ENCODE data around the gene BCAS3.
"Not testable (repeated sequence)": the region's sequence is repeated elsewhere in the genome, so short reads cannot be mapped to it uniquely, and the experiment has no call there.

Gene BCAS3

GRCh38 chr17:61002316-61002736 lies 324.7 kb downstream of the BCAS3 start:
- peak; percentile 10 for DNase-seq (ENCODE audit: low spot score)

GRCh38 chr17:61005358-61005757 lies 327.7 kb downstream of the BCAS3 start:
- no peak for DNase-seq (ENCODE audit: low spot score)

DNA sequence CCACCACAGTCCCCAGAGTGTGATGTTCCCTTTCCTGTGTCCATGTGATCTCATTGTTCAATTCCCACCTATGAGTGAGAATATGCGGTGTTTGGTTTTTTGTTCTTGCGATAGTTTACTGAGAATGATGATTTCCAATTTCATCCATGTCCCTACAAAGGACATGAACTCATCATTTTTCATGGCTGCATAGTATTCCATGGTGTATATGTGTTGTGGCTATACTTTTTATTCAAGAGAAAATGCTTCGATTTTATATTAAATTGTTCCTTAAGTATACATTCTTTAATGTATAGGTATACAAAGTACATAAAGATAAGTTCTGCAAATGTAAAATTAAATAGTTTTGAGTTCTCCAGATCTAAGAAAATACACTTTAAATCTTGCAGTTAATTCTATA lies 328.3 kb downstream of the BCAS3 start:
- DNase-seq (ENCODE audit: low spot score), result not testable (repeated sequence)

- peak; percentile 7 for DNase-seq (ENCODE audit: low spot score)
These were observed 330.3 kb downstream of the BCAS3 start for GRCh38 chr17:61007980-61008379.

DNA sequence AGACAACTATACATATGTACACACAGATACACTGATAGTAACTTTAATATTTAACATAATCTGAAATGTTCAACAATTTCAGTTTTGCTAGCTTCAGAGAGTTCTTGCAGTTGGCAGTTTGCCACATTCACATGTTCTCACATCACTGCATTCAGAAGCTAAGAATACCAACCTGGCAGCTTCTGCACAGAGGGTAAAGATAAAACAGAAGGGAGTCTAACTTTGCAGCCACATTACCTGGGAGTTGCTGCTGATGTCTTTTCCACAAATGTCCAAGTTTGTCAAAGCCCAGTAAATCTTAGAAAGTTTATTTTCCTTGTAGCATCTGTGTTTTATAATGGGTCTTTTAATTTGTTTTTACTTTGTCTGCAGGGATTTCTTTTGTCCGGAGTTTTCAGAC lies 332.0 kb downstream of the BCAS3 start:
- no peak for DNase-seq (ENCODE audit: low spot score)

- no peak for DNase-seq (ENCODE audit: low spot score)
These were observed 333.1 kb downstream of the BCAS3 start for GRCh38 chr17:61010661-61011170.

DNA sequence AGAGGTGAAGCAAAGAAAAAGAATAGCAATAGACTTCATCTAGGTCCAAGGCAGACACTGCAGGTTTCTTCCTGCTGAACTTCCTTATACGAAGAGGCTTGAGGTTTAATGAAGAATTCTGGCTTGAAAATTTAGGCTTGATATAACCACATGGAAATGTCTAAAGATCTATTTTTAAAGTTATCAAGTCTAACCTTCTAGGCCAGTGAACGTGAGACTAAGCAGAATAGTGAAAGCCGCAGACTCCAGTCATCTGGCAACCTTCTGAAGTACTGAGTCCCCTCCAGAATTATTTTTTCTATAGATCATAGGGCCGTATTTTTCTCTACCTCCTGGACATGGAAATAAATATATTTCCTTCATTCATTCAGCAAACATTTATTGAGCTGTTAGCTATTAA lies 333.6 kb downstream of the BCAS3 start:
- no peak for DNase-seq (ENCODE audit: low spot score)

- no peak for DNase-seq (ENCODE audit: low spot score)
These were observed 338.3 kb downstream of the BCAS3 start for GRCh38 chr17:61015966-61016365.

- DNase-seq (ENCODE audit: low spot score), result no peak
These were observed 339.8 kb downstream of the BCAS3 start for GRCh38 chr17:61017317-61018006.

- DNase-seq (ENCODE audit: low spot score), result no peak
These were observed 341.3 kb downstream of the BCAS3 start for GRCh38 chr17:61018938-61019337.

- no peak for DNase-seq (ENCODE audit: low spot score)
These were observed 346.3 kb downstream of the BCAS3 start for GRCh38 chr17:61023996-61024395.

- DNase-seq (ENCODE audit: low spot score), result no peak
These were observed 349.2 kb downstream of the BCAS3 start for GRCh38 chr17:61026818-61027217.

GRCh38 chr17:61029181-61029580 lies 351.5 kb downstream of the BCAS3 start:
- DNase-seq (ENCODE audit: low spot score), result no peak

DNA sequence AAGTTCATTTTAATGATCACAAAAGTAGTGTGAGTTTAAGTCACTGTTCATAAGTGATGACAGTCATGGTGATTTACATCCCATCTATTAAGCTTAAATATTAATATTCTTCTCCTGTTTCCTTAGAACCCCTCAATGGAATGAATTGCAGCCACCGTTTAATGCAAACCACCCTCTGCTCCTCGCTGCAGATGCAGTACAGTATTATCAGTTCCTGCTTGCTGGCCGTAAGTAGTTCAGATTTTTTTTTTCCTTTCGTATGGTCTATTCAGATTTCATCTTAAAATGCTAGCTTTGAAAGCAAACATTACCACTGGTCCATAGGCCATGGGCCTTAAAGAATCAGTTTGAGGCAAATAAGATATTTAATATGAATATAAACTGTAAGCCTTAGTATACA lies 363.0 kb downstream of the BCAS3 start:
- no peak for DNase-seq (ENCODE audit: low spot score)

DNA sequence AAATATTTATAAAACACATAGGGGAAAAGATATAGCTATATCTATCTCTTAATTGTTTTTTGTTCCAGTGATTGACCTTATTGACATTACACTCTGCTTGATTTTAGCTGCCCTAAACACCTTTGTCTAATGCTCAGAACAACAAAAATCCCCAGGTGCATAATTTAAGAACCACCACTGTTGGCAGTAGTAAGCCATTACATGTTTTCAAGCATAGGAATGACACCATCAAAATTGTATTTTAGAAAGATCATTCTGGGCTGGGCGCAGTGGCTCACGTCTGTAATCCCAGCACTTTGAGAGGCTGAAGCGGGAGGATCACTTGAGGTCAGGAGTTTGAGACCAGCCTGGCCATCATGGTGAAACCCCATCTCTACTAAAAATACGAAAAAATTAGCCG lies 364.7 kb downstream of the BCAS3 start:
- DNase-seq (ENCODE audit: low spot score), result not testable (repeated sequence)

GRCh38 chr17:61047515-61047914 lies 369.9 kb downstream of the BCAS3 start:
- no peak for DNase-seq (ENCODE audit: low spot score)

- DNase-seq (ENCODE audit: low spot score), result no peak
These were observed 370.9 kb downstream of the BCAS3 start for GRCh38 chr17:61048376-61049106.

- DNase-seq (ENCODE audit: low spot score), result no peak
These were observed 375.8 kb downstream of the BCAS3 start for GRCh38 chr17:61053469-61053868.

- DNase-seq (ENCODE audit: low spot score), result no peak
These were observed 376.8 kb downstream of the BCAS3 start for GRCh38 chr17:61054436-61054835.

- no peak for DNase-seq (ENCODE audit: low spot score)
These were observed 379.6 kb downstream of the BCAS3 start for GRCh38 chr17:61057257-61057656.

DNA sequence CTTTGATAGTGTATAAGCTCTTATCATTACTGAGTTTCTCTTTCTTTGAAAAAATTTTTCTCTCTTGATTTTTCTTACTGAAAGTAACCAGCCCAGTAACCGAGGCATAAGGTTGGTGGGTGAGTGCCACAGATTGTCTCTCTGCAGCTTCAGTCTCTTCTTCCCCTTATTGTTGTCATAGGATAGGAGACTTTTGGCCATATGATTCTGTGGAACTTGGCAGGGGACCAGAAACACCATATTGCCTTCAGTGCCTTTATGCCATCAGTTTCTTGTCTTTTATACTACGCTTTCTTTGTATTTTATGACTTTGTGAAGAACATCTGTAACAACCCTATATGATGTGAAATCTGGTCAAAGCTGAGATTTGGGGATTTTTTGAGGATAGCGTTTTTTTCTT lies 380.4 kb downstream of the BCAS3 start:
- no peak for DNase-seq (ENCODE audit: low spot score)

DNA sequence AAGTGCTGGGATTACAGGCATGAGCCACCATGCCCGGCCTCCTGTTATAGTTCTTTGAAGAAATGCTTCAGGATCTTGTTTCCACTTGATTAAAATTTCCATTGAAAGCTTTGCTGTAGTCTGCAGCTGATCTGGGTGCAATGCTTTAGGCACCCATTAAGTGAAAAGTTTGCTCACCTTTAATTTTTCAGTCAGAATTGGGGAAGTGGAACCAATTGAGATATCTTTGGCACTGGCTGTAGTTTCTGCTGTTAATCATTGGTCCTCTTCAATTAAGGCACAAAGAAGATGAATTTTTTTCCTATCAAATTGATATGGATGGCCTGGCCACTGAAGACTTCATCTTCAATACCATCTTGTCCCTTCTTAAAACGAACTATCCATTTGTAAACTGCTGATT lies 385.9 kb downstream of the BCAS3 start:
- DNase-seq (ENCODE audit: low spot score), result no peak

Data from COLO829 (cell line).